ENCODE data around the gene KRT79.

DNA sequence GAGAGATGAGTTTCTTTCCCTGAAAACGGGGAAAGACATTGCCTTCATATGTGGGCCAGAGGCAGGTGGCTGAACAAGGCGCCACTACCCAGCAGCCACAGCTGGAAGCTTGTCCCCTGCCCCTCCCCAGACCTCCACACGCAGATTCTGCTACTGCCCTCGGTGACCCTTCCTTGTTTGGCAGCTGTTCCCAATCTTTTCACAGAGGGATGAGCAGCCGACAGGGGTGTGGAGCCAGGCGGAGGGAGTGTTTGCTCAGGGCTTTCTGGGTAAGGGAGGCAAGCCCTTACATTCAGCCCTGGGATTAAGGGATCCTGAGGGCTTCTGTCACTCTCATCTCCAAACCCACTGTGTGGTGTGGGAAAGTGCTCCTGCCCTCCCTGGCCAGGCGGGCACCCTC is 15.7 kb downstream of the KRT79 start:
- TF ChIP-seq POLR2AphosphoS5 (IDR thresholded peaks at IDR 0.05): no peak
- TF ChIP-seq, protein P1, sequence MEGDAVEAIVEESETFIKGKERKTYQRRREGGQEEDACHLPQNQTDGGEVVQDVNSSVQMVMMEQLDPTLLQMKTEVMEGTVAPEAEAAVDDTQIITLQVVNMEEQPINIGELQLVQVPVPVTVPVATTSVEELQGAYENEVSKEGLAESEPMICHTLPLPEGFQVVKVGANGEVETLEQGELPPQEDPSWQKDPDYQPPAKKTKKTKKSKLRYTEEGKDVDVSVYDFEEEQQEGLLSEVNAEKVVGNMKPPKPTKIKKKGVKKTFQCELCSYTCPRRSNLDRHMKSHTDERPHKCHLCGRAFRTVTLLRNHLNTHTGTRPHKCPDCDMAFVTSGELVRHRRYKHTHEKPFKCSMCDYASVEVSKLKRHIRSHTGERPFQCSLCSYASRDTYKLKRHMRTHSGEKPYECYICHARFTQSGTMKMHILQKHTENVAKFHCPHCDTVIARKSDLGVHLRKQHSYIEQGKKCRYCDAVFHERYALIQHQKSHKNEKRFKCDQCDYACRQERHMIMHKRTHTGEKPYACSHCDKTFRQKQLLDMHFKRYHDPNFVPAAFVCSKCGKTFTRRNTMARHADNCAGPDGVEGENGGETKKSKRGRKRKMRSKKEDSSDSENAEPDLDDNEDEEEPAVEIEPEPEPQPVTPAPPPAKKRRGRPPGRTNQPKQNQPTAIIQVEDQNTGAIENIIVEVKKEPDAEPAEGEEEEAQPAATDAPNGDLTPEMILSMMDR (IDR thresholded peaks at IDR 0.05): no peak
- TF ChIP-seq POLR2A (IDR thresholded peaks at IDR 0.05): no peak
